Measurements from ENCODE around the gene TNFRSF19.

GRCh38 chr13:23583491-23583890, 13.3 kb downstream of the TNFRSF19 start:
- no peak for TF ChIP-seq ZNF513 (tag by site-specific recombination; IDR thresholded peaks at IDR 0.05)
- TF ChIP-seq YY2 (tag by site-specific recombination; IDR thresholded peaks at IDR 0.05): no peak
- TF ChIP-seq ZNF555 (tag by site-specific recombination; conservative IDR thresholded peaks at IDR 0.05): no peak
- no peak for TF ChIP-seq ZNF560 (tag by site-specific recombination; IDR thresholded peaks at IDR 0.05; ENCODE audit: borderline replicate concordance)
- TF ChIP-seq ZFP37 (tag by site-specific recombination; IDR thresholded peaks at IDR 0.05): no peak
- TF ChIP-seq KLF17 (tag by site-specific recombination; IDR thresholded peaks at IDR 0.05): no peak
- no peak for TF ChIP-seq CTCF (tag by site-specific recombination; IDR thresholded peaks at IDR 0.05)
- TF ChIP-seq WT1 (tag by site-specific recombination; IDR thresholded peaks at IDR 0.05): no peak
- TF ChIP-seq ZXDB (tag by site-specific recombination; IDR thresholded peaks at IDR 0.05): no peak
- no peak for TF ChIP-seq ZNF791 (tag by site-specific recombination; IDR thresholded peaks at IDR 0.05)
- no peak for TF ChIP-seq ZNF670 (tag by site-specific recombination; IDR thresholded peaks at IDR 0.05; ENCODE audit: low read depth)
- TF ChIP-seq YY1 (tag by site-specific recombination; IDR thresholded peaks at IDR 0.05): no peak

All from HEK293 (cell line).